D721Med (cell line): ENCODE results near the gene KDF1.

Experiments
- DNase-seq: peaks from one replicate; pipeline ENCODE4 v3.0.0; 2011; ENCODE audit warnings: low spot score; ENCODE audit not compliant: insufficient read length
- FAIRE-seq: peaks from 2 replicates; lab custom pipeline; 2011; peaks lifted over from hg19 to GRCh38; lab: Jason Lieb, UNC
- CTCF ChIP-seq: IDR thresholded peaks from 2 replicates; pipeline ENCODE4 v1.5.1; 2012; ENCODE audit warnings: mild to moderate bottlenecking, control low read depth; ENCODE audit not compliant: insufficient read depth; ENCODE audit errors: missing control alignments

The KDF1 gene

GRCh38 chr1:27004471-27005165, 44.4 kb upstream of the KDF1 start:
- DNase-seq (no peak), FAIRE-seq (no peak)
- TF ChIP-seq CTCF = no peak

GRCh38 chr1:27003745-27004470, 43.6 kb upstream of the KDF1 start:
- FAIRE-seq (no peak), DNase-seq (no peak)
- TF ChIP-seq CTCF = no peak

GRCh38 chr1:27001570-27002360, 41.5 kb upstream of the KDF1 start:
- DNase-seq (no peak), FAIRE-seq (no peak)
- TF ChIP-seq CTCF = no peak

- no peak for TF ChIP-seq CTCF
- FAIRE-seq = no peak
- DNase-seq = no peak
Measured at GRCh38 chr1:27000817-27001460, 40.7 kb upstream of the KDF1 start.

- FAIRE-seq = no peak
- no peak for DNase-seq
- no peak for TF ChIP-seq CTCF
Measured at GRCh38 chr1:27000090-27000816, 40.0 kb upstream of the KDF1 start.

GRCh38 chr1:26999440-26999987, 39.2 kb upstream of the KDF1 start:
- FAIRE-seq (no peak), DNase-seq (no peak)
- TF ChIP-seq CTCF = no peak
